Mesothelial cell of epicardium (in vitro differentiated cells): ENCODE results near the gene AZGP1. TPM values are rescaled to one million over a fixed set of nuclear protein-coding genes. Genes with fewer than 3 reads are reported as not detected.

Experiments used
- DNase-seq, 2 experiments: peaks; one replicate each; pipeline ENCODE4 v3.0.0; 2021; ENCODE audit warnings: low spot score in 2 of 2; ENCODE audit not compliant: unreplicated experiment in 2 of 2
- H3K27ac Mint-ChIP-seq: 2 replicates; pipeline ENCODE4 v1.8.0; 2021; ENCODE audit warnings: mixed read lengths
- H3K27me3 Mint-ChIP-seq: 2 replicates; pipeline ENCODE4 v1.8.0; 2021; ENCODE audit warnings: low read depth, mixed read lengths
- H3K36me3 Mint-ChIP-seq: 2 replicates; pipeline ENCODE4 v1.8.0; 2021; ENCODE audit warnings: mixed read lengths
- H3K4me1 Mint-ChIP-seq: 2 replicates; pipeline ENCODE4 v1.8.0; 2021; ENCODE audit warnings: mixed read lengths
- H3K4me3 Mint-ChIP-seq: 2 replicates; pipeline ENCODE4 v1.8.0; 2021; ENCODE audit warnings: mild to moderate bottlenecking, moderate library complexity, mixed read lengths
- H3K9me3 Mint-ChIP-seq: 2 replicates; pipeline ENCODE4 v1.8.0; 2021; ENCODE audit warnings: mixed read lengths
- CTCF ChIP-seq: fragments of 200-600 bp; sonication (generic); IDR thresholded peaks from one replicate; pipeline ENCODE4 v1.5.0; 2021; ENCODE audit warnings: antibody characterized with exemption; ENCODE audit not compliant: unreplicated experiment
- total RNA-seq: library from RNA; stranded (reverse); gene quantifications from 3 replicates; pipeline ENCODE4 v1.2.1, GENCODE V29; 2021

AZGP1 gene
- total RNA-seq, result 0.27 to 0.56 TPM in 2 of 3 replicates, not detected in the other

- Mint-ChIP-seq H3K27me3 (peaks cover 38% of the 10 kb centered on the region), H3K27ac (no peak within 1 kb of the TSS), H3K4me3 (no peak within 1 kb of the TSS), H3K36me3 (no peaks in the 10 kb centered on the region), H3K9me3 (peaks cover 5% of the 10 kb centered on the region), H3K4me1 (no peaks in the 10 kb centered on the region)
- TF ChIP-seq CTCF, result no peak
- no peak for DNase-seq
These were observed at the start of gene AZGP1 for GRCh38 chr7:99975782-99976521. TSS of gene AZGP1 (minus strand) at chr7:99976031. CDS start at chr7:99976020, 11 bp downstream.

DNA sequence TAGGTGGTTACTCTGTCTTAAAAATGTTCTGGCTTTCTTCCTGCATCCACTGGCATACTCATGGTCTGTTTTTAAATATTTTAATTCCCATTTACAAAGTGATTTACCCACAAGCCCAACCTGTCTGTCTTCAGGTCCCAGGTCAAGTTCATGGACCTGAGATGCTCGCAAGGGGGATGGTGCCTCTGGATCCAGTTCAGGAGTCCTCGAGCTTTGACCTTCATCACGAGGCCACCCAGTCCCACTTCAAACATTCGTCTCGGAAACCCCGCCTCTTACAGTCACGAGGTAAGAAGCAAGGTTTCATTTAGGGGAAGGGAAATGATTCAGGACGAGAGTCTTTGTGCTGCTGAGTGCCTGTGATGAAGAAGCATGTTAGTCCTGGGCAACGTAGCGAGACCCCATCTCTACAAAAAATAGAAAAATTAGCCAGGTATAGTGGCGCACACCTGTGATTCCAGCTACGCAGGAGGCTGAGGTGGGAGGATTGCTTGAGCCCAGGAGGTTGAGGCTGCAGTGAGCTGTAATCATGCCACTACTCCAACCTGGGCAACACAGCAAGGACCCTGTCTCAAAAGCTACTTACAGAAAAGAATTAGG is 48.3 kb upstream of the AZGP1 start:
- no peaks in the 10 kb centered on the region for H3K27me3 Mint-ChIP-seq
- no peak overlapping the region for H3K4me3 Mint-ChIP-seq
- TF ChIP-seq CTCF, result no peak
- H3K36me3 Mint-ChIP-seq, result peaks cover 23% of the 10 kb centered on the region
- no peak overlapping the region for H3K27ac Mint-ChIP-seq
- H3K4me1 Mint-ChIP-seq, result peaks cover 18% of the 10 kb centered on the region
- no peaks in the 10 kb centered on the region for H3K9me3 Mint-ChIP-seq
- DNase-seq, result no peak

GRCh38 chr7:100023526-100023925 is 47.7 kb upstream of the AZGP1 start:
- Mint-ChIP-seq H3K4me3 (no peak overlapping the region), H3K36me3 (peaks cover 22% of the 10 kb centered on the region), H3K27me3 (no peaks in the 10 kb centered on the region), H3K4me1 (peaks cover 18% of the 10 kb centered on the region), H3K27ac (peak overlapping the region; percentile 56), H3K9me3 (no peaks in the 10 kb centered on the region)
- no peak for DNase-seq
- no peak for TF ChIP-seq CTCF

GRCh38 chr7:100022621-100023020 is 46.8 kb upstream of the AZGP1 start:
- TF ChIP-seq CTCF, result no peak
- no peak overlapping the region for H3K4me3 Mint-ChIP-seq
- H3K27me3 Mint-ChIP-seq, result no peaks in the 10 kb centered on the region
- no peaks in the 10 kb centered on the region for H3K9me3 Mint-ChIP-seq
- peaks cover 22% of the 10 kb centered on the region for H3K4me1 Mint-ChIP-seq
- peaks cover 25% of the 10 kb centered on the region for H3K36me3 Mint-ChIP-seq
- peak in 1 of 2 experiments; percentile 42 for DNase-seq
- H3K27ac Mint-ChIP-seq, result peak overlapping the region; percentile 67

DNA sequence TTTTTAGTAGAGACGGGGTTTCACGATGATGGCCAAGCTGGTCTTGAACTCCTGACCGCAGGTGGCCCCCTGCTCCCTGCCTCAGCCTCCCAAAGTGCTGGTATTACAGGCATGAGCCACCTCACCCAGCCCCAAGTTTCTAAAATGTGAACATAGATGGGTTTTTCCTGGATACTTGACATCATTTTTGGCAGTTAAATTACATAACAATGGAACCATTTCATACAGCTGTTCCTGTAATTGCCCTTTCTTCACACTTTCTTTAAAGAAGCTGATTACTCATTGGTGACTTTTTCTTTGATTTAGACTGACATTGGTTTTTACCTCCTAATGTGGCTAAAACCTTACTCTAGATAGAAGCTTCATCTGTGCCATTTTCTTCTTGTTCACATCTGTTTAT is 45.5 kb upstream of the AZGP1 start:
- Mint-ChIP-seq H3K27me3 (no peaks in the 10 kb centered on the region), H3K9me3 (no peaks in the 10 kb centered on the region), H3K36me3 (peaks cover 25% of the 10 kb centered on the region), H3K4me3 (no peak overlapping the region), H3K4me1 (peaks cover 33% of the 10 kb centered on the region), H3K27ac (no peak overlapping the region)
- TF ChIP-seq CTCF, result no peak
- no peak for DNase-seq
